ENCODE data around the gene DHRS7C. TPM values are rescaled to one million over a fixed set of nuclear protein-coding genes. Genes with fewer than 3 reads are reported as not detected.

The DHRS7C gene
- total and polyA plus RNA-seq, 4 donors, result 0.26 to 0.28 TPM; not detected in 2

- peak; percentile 88 to 92 for TF ChIP-seq RAD21 (IDR thresholded peaks at IDR 0.05)
- no peak for TF ChIP-seq MAX (IDR thresholded peaks at IDR 0.05)
- TF ChIP-seq HNF4A (conservative IDR thresholded peaks at IDR 0.05), result peak; percentile 7 to 50
- TF ChIP-seq GABPA (IDR thresholded peaks at IDR 0.05 in 1 of 2, conservative IDR thresholded peaks at IDR 0.05 in 1 of 2), result no peak
- peak; percentile 99 for TF ChIP-seq CTCF (IDR thresholded peaks at IDR 0.05; ENCODE audit: low read depth, low read length, missing input control)
- TF ChIP-seq TAF1 (conservative IDR thresholded peaks at IDR 0.05), result no peak
- no peak for TF ChIP-seq FOXA2 (IDR thresholded peaks at IDR 0.05)
- no peak for TF ChIP-seq NR2F2 (IDR thresholded peaks at IDR 0.05)
- TF ChIP-seq REST (IDR thresholded peaks at IDR 0.05), result no peak
- no peak for TF ChIP-seq SP1 (IDR thresholded peaks at IDR 0.05)
- no peak for TF ChIP-seq HNF4G (IDR thresholded peaks at IDR 0.05)
- no peak overlapping the region for H3K4me3 ChIP-seq (ENCODE audit: low read depth in 1 of 3, low read length in 3 of 3)
- no peak for DNase-seq (ENCODE audit: low spot score)
- H3K9ac ChIP-seq (ENCODE audit: low read depth in 1 of 2, low read length in 2 of 2), result no peak overlapping the region
- H3K4me1 ChIP-seq (ENCODE audit: control insufficient read depth in 4 of 4, insufficient read depth in 4 of 4, low read length in 3 of 4), result no peaks in the 10 kb centered on the region
- WGBS, result 7% methylated on average over 2 of the region's 2 CpGs
- no peak overlapping the region for H3K27ac ChIP-seq (ENCODE audit: low read depth in 1 of 2, low read length in 2 of 2)
- H3K36me3 ChIP-seq (ENCODE audit: control insufficient read depth in 4 of 4, insufficient read depth in 3 of 4, low read depth in 1 of 4, low read length in 3 of 4), result no peaks in the 10 kb centered on the region
- H3K27me3 ChIP-seq (ENCODE audit: control insufficient read depth in 4 of 4, insufficient read depth in 4 of 4, low read length in 3 of 4), result no peaks in the 10 kb centered on the region
- H3K9me3 ChIP-seq (ENCODE audit: control insufficient read depth in 4 of 4, low read length in 3 of 4), result no peaks in the 10 kb centered on the region
Measured at GRCh38 chr17:9729034-9729650, 62.2 kb downstream of the DHRS7C start.

- H3K4me3 ChIP-seq (ENCODE audit: low read depth in 1 of 3, low read length in 3 of 3), result no peak overlapping the region
- WGBS, result 79% methylated on average over 12 of the region's 12 CpGs
- H3K27me3 ChIP-seq (ENCODE audit: control insufficient read depth in 4 of 4, insufficient read depth in 4 of 4, low read length in 3 of 4), result no peaks in the 10 kb centered on the region
- no peaks in the 10 kb centered on the region for H3K4me1 ChIP-seq (ENCODE audit: control insufficient read depth in 4 of 4, insufficient read depth in 4 of 4, low read length in 3 of 4)
- DNase-seq (ENCODE audit: low spot score), result no peak
- no peaks in the 10 kb centered on the region for H3K36me3 ChIP-seq (ENCODE audit: control insufficient read depth in 4 of 4, insufficient read depth in 3 of 4, low read depth in 1 of 4, low read length in 3 of 4)
- H3K27ac ChIP-seq (ENCODE audit: low read depth in 1 of 2, low read length in 2 of 2), result no peak overlapping the region
- no peak for TF ChIP-seq CTCF (IDR thresholded peaks at IDR 0.05; ENCODE audit: low read depth, low read length, missing input control)
- no peak for TF ChIP-seq YY1 (IDR thresholded peaks at IDR 0.05)
- no peak for TF ChIP-seq ATF3 (IDR thresholded peaks at IDR 0.05)
- TF ChIP-seq HNF4A (conservative IDR thresholded peaks at IDR 0.05), result no peak
- no peak for TF ChIP-seq NR2F2 (IDR thresholded peaks at IDR 0.05)
- no peak for TF ChIP-seq ZBTB33 (IDR thresholded peaks at IDR 0.05)
- H3K9ac ChIP-seq (ENCODE audit: low read depth in 1 of 2, low read length in 2 of 2), result no peak overlapping the region
- no peaks in the 10 kb centered on the region for H3K9me3 ChIP-seq (ENCODE audit: control insufficient read depth in 4 of 4, low read length in 3 of 4)
Measured at GRCh38 chr17:9728564-9728963, 62.8 kb downstream of the DHRS7C start.
